GM23338 (cell line): ENCODE results near the gene GDF10. TPM values are rescaled to one million over a fixed set of nuclear protein-coding genes. Genes with fewer than 3 reads are reported as not detected.

ENCODE experiments used
- ATAC-seq: fragments of 200-7000 bp; cut with Tn5 transposase; 3 replicates; pipeline ENCODE4 v1.9.1; 2020
- DNase-seq: peaks from one replicate; pipeline ENCODE4 v3.0.0-alpha.2; 2015; ENCODE audit warnings: low spot score
- H2AFZ ChIP-seq: fragments of 200-600 bp; sonication (generic); 2 replicates; pipeline ENCODE4 v1.8.0; 2016; ENCODE audit warnings: antibody characterized with exemption, mild to moderate bottlenecking, moderate library complexity
- H3F3A ChIP-seq: fragments of 200-600 bp; sonication (generic); replicated peaks from 2 replicates; pipeline ENCODE4 v1.8.0; 2017; ENCODE audit warnings: antibody characterized with exemption, mixed run types, low read depth
- H3K27ac ChIP-seq: fragments of 200-600 bp; sonication (generic); 2 replicates; pipeline ENCODE4 v1.6.1; 2016; ENCODE audit warnings: low read depth
- H3K27me3 ChIP-seq: fragments of 200-600 bp; sonication (generic); 2 replicates; pipeline ENCODE4 v1.8.0; 2016; ENCODE audit warnings: mild to moderate bottlenecking, mixed run types, moderate library complexity; ENCODE audit not compliant: insufficient read depth
- H3K36me3 ChIP-seq: fragments of 200-600 bp; sonication (generic); 2 replicates; pipeline ENCODE4 v1.8.0; 2016; ENCODE audit warnings: mild to moderate bottlenecking; ENCODE audit not compliant: insufficient read depth
- H3K4me1 ChIP-seq: fragments of 200-600 bp; sonication (generic); 2 replicates; pipeline ENCODE4 v1.8.0; 2016; ENCODE audit warnings: mild to moderate bottlenecking, moderate library complexity; ENCODE audit not compliant: insufficient read depth
- H3K4me2 ChIP-seq: fragments of 200-600 bp; sonication (generic); 2 replicates; pipeline ENCODE4 v1.7.1; 2017; ENCODE audit warnings: mixed run types
- H3K4me3 ChIP-seq: fragments of 200-600 bp; sonication (generic); 2 replicates; pipeline ENCODE4 v1.6.1; 2016; ENCODE audit warnings: mixed run types
- H3K79me2 ChIP-seq: fragments of 200-600 bp; sonication (generic); replicated peaks from 2 replicates; pipeline ENCODE4 v1.8.0; 2017; ENCODE audit warnings: mild to moderate bottlenecking; ENCODE audit not compliant: insufficient read depth
- H3K9me2 ChIP-seq: fragments of 200-600 bp; sonication (generic); 2 replicates; pipeline ENCODE4 v1.8.0; 2017; ENCODE audit not compliant: insufficient read depth
- H4K20me1 ChIP-seq: fragments of 200-600 bp; sonication (generic); replicated peaks from 2 replicates; pipeline ENCODE4 v1.8.0; 2017; ENCODE audit warnings: mild to moderate bottlenecking; ENCODE audit not compliant: insufficient read depth
- H3K27ac Mint-ChIP-seq: 2 replicates; pipeline ENCODE4 v1.8.0; 2020; ENCODE audit warnings: inconsistent platforms, mild to moderate bottlenecking, moderate library complexity, mixed read lengths
- H3K27me3 Mint-ChIP-seq: 3 replicates; pipeline ENCODE4 v1.8.0; 2022; ENCODE audit warnings: low read depth, mild to moderate bottlenecking, moderate library complexity, mixed read lengths, inconsistent platforms; ENCODE audit not compliant: insufficient read depth, poor library complexity
- H3K36me3 Mint-ChIP-seq: 3 replicates; pipeline ENCODE4 v1.8.0; 2021; ENCODE audit warnings: low read depth, mild to moderate bottlenecking, inconsistent platforms, moderate library complexity, mixed read lengths
- H3K4me1 Mint-ChIP-seq: 3 replicates; pipeline ENCODE4 v1.8.0; 2020; ENCODE audit warnings: mild to moderate bottlenecking, inconsistent platforms, mixed read lengths
- H3K4me3 Mint-ChIP-seq: 3 replicates; pipeline ENCODE4 v1.8.0; 2021; ENCODE audit warnings: moderate library complexity, mild to moderate bottlenecking, inconsistent platforms, mixed read lengths
- H3K9me3 Mint-ChIP-seq: 3 replicates; pipeline ENCODE4 v1.8.0; 2020; ENCODE audit warnings: moderate library complexity, mild to moderate bottlenecking, inconsistent platforms, mixed read lengths
- CREB1 ChIP-seq: fragments of 250-450 bp; sonication (Bioruptor Pico); IDR thresholded peaks from 2 replicates; pipeline ENCODE4 v1.5.0; 2020; ENCODE audit warnings: low read depth, mild to moderate bottlenecking, moderate library complexity
- EZH2 ChIP-seq: fragments of 200-600 bp; sonication (generic); IDR thresholded peaks from one replicate; pipeline ENCODE4 v1.8.0; 2017; ENCODE audit warnings: antibody characterized with exemption, mild to moderate bottlenecking, low read depth; ENCODE audit not compliant: unreplicated experiment
- EZH2phosphoT487 ChIP-seq: fragments of 200-600 bp; sonication (generic); IDR thresholded peaks from one replicate; pipeline ENCODE4 v1.8.1; 2018; ENCODE audit warnings: antibody characterized with exemption; ENCODE audit not compliant: unreplicated experiment
- JUNB ChIP-seq: IDR thresholded peaks from one replicate; pipeline ENCODE4 v1.6.1; 2016; ENCODE audit warnings: antibody characterized with exemption; ENCODE audit not compliant: unreplicated experiment
- NANOG ChIP-seq: IDR thresholded peaks from 2 replicates; pipeline ENCODE4 v1.6.1; 2016; ENCODE audit warnings: antibody characterized with exemption, borderline replicate concordance
- POLR2AphosphoS5 ChIP-seq: IDR thresholded peaks from 2 replicates; pipeline ENCODE4 v1.6.1; 2016; ENCODE audit warnings: antibody characterized with exemption, low read depth
- STAT1 ChIP-seq: IDR thresholded peaks from one replicate; pipeline ENCODE4 v1.6.1; 2016; ENCODE audit warnings: antibody characterized with exemption; ENCODE audit not compliant: unreplicated experiment
- ZNF114 ChIP-seq: fragments of 250-450 bp; sonication (Bioruptor Pico); IDR thresholded peaks from 2 replicates; pipeline ENCODE4 v1.5.0; 2020; ENCODE audit warnings: mild to moderate bottlenecking, moderate library complexity
- ZNF331 ChIP-seq: fragments of 250-450 bp; sonication (Bioruptor Pico); IDR thresholded peaks from 2 replicates; pipeline ENCODE4 v1.5.0; 2020; ENCODE audit warnings: low read depth, mild to moderate bottlenecking, moderate library complexity
- polyA plus RNA-seq: library from polyadenylated mRNA; unstranded; fragments of >200 nt; fragmentation: Nextera tagmentation; extraction: Ambion mirVana; gene quantifications from 2 replicates; pipeline ENCODE4 v1.2.1, GENCODE V29; 2016
- total RNA-seq: library from RNA; depleted of rRNA; stranded (reverse); fragments of >200 nt; shearing (Covaris generic); gene quantifications from 2 replicates; pipeline ENCODE4 v1.2.3, GENCODE V29; 2014
- TF ChIP-seq, protein P1 (sequence below): IDR thresholded peaks from one replicate; pipeline ENCODE4 v1.6.1; 2018; ENCODE audit warnings: antibody characterized with exemption; ENCODE audit not compliant: unreplicated experiment
- TF ChIP-seq, protein P2 (sequence below): IDR thresholded peaks from 2 replicates; pipeline ENCODE4 v1.6.1; 2016; ENCODE audit warnings: antibody characterized with exemption
- TF ChIP-seq, protein P3 (sequence below), 2 experiments: fragments of 200-600 bp in 1 of 2; sonication (generic) in 1 of 2; conservative IDR thresholded peaks; 2 replicates each; pipeline versions ENCODE4 v1.5.1 to v1.6.1; 2016 to 2017; ENCODE audit warnings: antibody characterized with exemption in 2 of 2, low read depth in 2 of 2, mild to moderate bottlenecking in 2 of 2, moderate library complexity in 1 of 2
- TF ChIP-seq, protein P4 (sequence below): fragments of 250-450 bp; sonication (Bioruptor Pico); IDR thresholded peaks from 2 replicates; pipeline ENCODE4 v1.5.0; 2020; ENCODE audit warnings: mild to moderate bottlenecking, moderate library complexity

Gene GDF10
- total and polyA plus RNA-seq, 2 experiments from 2014 or later: 0.21 TPM; not detected in 1

DNA sequence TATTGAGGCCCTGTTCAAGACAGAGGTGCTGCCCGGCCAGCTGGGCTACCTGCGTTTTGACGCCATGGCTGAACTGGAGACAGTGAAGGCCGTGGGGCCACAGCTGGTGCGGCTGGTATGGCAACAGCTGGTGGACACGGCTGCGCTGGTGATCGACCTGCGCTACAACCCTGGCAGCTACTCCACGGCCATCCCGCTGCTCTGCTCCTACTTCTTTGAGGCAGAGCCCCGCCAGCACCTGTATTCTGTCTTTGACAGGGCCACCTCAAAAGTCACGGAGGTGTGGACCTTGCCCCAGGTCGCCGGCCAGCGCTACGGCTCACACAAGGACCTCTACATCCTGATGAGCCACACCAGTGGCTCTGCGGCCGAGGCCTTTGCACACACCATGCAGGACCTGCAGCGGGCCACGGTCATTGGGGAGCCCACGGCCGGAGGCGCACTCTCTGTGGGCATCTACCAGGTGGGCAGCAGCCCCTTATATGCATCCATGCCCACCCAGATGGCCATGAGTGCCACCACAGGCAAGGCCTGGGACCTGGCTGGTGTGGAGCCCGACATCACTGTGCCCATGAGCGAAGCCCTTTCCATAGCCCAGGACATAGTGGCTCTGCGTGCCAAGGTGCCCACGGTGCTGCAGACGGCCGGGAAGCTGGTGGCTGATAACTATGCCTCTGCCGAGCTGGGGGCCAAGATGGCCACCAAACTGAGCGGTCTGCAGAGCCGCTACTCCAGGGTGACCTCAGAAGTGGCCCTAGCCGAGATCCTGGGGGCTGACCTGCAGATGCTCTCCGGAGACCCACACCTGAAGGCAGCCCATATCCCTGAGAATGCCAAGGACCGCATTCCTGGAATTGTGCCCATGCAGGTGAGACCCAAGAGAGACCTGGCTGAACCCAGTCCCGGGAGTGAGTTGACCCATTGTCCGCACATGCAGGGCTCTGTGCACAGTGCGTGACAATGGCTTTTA, 51.0 kb downstream of the GDF10 start:
- H3F3A ChIP-seq: no peaks in the 10 kb centered on the region
- Mint-ChIP-seq H3K4me3 (no peak overlapping the region), H3K4me1 (peaks cover 4% of the 10 kb centered on the region; the same call in 1 of the 3 replicates), H3K9me3 (no peaks in the 10 kb centered on the region), H3K27ac (no peak overlapping the region), H3K27me3 (peaks cover 6% of the 10 kb centered on the region), H3K36me3 (no peaks in the 10 kb centered on the region)
- no peak overlapping the region for H2AFZ ChIP-seq
- TF ChIP-seq, protein P1, sequence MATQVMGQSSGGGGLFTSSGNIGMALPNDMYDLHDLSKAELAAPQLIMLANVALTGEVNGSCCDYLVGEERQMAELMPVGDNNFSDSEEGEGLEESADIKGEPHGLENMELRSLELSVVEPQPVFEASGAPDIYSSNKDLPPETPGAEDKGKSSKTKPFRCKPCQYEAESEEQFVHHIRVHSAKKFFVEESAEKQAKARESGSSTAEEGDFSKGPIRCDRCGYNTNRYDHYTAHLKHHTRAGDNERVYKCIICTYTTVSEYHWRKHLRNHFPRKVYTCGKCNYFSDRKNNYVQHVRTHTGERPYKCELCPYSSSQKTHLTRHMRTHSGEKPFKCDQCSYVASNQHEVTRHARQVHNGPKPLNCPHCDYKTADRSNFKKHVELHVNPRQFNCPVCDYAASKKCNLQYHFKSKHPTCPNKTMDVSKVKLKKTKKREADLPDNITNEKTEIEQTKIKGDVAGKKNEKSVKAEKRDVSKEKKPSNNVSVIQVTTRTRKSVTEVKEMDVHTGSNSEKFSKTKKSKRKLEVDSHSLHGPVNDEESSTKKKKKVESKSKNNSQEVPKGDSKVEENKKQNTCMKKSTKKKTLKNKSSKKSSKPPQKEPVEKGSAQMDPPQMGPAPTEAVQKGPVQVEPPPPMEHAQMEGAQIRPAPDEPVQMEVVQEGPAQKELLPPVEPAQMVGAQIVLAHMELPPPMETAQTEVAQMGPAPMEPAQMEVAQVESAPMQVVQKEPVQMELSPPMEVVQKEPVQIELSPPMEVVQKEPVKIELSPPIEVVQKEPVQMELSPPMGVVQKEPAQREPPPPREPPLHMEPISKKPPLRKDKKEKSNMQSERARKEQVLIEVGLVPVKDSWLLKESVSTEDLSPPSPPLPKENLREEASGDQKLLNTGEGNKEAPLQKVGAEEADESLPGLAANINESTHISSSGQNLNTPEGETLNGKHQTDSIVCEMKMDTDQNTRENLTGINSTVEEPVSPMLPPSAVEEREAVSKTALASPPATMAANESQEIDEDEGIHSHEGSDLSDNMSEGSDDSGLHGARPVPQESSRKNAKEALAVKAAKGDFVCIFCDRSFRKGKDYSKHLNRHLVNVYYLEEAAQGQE: no peak
- TF ChIP-seq POLR2AphosphoS5: no peak
- no peak for TF ChIP-seq CREB1 (CRISPR knock-in tag)
- TF ChIP-seq, protein P2, sequence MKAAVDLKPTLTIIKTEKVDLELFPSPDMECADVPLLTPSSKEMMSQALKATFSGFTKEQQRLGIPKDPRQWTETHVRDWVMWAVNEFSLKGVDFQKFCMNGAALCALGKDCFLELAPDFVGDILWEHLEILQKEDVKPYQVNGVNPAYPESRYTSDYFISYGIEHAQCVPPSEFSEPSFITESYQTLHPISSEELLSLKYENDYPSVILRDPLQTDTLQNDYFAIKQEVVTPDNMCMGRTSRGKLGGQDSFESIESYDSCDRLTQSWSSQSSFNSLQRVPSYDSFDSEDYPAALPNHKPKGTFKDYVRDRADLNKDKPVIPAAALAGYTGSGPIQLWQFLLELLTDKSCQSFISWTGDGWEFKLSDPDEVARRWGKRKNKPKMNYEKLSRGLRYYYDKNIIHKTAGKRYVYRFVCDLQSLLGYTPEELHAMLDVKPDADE: no peak
- TF ChIP-seq EZH2: no peak
- no peak for TF ChIP-seq ZNF331
- no peak for TF ChIP-seq STAT1
- TF ChIP-seq, protein P3, sequence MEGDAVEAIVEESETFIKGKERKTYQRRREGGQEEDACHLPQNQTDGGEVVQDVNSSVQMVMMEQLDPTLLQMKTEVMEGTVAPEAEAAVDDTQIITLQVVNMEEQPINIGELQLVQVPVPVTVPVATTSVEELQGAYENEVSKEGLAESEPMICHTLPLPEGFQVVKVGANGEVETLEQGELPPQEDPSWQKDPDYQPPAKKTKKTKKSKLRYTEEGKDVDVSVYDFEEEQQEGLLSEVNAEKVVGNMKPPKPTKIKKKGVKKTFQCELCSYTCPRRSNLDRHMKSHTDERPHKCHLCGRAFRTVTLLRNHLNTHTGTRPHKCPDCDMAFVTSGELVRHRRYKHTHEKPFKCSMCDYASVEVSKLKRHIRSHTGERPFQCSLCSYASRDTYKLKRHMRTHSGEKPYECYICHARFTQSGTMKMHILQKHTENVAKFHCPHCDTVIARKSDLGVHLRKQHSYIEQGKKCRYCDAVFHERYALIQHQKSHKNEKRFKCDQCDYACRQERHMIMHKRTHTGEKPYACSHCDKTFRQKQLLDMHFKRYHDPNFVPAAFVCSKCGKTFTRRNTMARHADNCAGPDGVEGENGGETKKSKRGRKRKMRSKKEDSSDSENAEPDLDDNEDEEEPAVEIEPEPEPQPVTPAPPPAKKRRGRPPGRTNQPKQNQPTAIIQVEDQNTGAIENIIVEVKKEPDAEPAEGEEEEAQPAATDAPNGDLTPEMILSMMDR (conservative IDR thresholded peaks at IDR 0.05; ENCODE audit: low read depth in 2 of 2): no peak
- no peak for TF ChIP-seq EZH2phosphoT487
- no peak for TF ChIP-seq ZNF114 (CRISPR knock-in tag)
- no peak for TF ChIP-seq JUNB
- TF ChIP-seq, protein P4, sequence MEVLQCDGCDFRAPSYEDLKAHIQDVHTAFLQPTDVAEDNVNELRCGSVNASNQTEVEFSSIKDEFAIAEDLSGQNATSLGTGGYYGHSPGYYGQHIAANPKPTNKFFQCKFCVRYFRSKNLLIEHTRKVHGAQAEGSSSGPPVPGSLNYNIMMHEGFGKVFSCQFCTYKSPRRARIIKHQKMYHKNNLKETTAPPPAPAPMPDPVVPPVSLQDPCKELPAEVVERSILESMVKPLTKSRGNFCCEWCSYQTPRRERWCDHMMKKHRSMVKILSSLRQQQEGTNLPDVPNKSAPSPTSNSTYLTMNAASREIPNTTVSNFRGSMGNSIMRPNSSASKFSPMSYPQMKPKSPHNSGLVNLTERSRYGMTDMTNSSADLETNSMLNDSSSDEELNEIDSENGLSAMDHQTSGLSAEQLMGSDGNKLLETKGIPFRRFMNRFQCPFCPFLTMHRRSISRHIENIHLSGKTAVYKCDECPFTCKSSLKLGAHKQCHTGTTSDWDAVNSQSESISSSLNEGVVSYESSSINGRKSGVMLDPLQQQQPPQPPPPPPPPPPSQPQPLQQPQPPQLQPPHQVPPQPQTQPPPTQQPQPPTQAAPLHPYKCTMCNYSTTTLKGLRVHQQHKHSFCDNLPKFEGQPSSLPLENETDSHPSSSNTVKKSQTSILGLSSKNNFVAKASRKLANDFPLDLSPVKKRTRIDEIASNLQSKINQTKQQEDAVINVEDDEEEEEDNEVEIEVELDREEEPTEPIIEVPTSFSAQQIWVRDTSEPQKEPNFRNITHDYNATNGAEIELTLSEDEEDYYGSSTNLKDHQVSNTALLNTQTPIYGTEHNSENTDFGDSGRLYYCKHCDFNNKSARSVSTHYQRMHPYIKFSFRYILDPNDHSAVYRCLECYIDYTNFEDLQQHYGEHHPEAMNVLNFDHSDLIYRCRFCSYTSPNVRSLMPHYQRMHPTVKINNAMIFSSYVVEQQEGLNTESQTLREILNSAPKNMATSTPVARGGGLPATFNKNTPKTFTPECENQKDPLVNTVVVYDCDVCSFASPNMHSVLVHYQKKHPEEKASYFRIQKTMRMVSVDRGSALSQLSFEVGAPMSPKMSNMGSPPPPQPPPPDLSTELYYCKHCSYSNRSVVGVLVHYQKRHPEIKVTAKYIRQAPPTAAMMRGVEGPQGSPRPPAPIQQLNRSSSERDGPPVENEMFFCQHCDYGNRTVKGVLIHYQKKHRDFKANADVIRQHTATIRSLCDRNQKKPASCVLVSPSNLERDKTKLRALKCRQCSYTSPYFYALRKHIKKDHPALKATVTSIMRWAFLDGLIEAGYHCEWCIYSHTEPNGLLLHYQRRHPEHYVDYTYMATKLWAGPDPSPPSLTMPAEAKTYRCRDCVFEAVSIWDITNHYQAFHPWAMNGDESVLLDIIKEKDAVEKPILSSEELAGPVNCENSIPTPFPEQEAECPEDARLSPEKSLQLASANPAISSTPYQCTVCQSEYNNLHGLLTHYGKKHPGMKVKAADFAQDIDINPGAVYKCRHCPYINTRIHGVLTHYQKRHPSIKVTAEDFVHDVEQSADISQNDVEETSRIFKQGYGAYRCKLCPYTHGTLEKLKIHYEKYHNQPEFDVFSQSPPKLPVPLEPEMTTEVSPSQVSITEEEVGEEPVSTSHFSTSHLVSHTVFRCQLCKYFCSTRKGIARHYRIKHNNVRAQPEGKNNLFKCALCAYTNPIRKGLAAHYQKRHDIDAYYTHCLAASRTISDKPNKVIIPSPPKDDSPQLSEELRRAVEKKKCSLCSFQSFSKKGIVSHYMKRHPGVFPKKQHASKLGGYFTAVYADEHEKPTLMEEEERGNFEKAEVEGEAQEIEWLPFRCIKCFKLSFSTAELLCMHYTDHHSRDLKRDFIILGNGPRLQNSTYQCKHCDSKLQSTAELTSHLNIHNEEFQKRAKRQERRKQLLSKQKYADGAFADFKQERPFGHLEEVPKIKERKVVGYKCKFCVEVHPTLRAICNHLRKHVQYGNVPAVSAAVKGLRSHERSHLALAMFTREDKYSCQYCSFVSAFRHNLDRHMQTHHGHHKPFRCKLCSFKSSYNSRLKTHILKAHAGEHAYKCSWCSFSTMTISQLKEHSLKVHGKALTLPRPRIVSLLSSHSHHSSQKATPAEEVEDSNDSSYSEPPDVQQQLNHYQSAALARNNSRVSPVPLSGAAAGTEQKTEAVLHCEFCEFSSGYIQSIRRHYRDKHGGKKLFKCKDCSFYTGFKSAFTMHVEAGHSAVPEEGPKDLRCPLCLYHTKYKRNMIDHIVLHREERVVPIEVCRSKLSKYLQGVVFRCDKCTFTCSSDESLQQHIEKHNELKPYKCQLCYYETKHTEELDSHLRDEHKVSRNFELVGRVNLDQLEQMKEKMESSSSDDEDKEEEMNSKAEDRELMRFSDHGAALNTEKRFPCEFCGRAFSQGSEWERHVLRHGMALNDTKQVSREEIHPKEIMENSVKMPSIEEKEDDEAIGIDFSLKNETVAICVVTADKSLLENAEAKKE (CRISPR knock-in tag): no peak
- TF ChIP-seq NANOG: no peak
- H3K4me3 ChIP-seq: no peak overlapping the region
- no peaks in the 10 kb centered on the region for H3K27me3 ChIP-seq
- DNase-seq (no peak), ATAC-seq (no peak)
- H3K36me3 ChIP-seq: no peaks in the 10 kb centered on the region
- no peaks in the 10 kb centered on the region for H3K4me1 ChIP-seq
- H3K79me2 ChIP-seq: no peaks in the 10 kb centered on the region
- no peaks in the 10 kb centered on the region; the same call in 1 of the 2 replicates for H3K9me2 ChIP-seq
- H3K27ac ChIP-seq: no peak overlapping the region
- H3K4me2 ChIP-seq: no peak overlapping the region
- no peaks in the 10 kb centered on the region for H4K20me1 ChIP-seq
